ENCODE data around the gene CSRNP3. TPM values are rescaled to one million over a fixed set of nuclear protein-coding genes. Genes with fewer than 3 reads are reported as not detected.

CSRNP3 gene
- total and polyA plus RNA-seq, 2 donors (not counting 1 experiment from before 2014, with no cell fraction given): not detected

GRCh38 chr2:165547900-165548299 is 78.4 kb downstream of the CSRNP3 start:
- no peak overlapping the region for H3K4me3 ChIP-seq (ENCODE audit: control extremely low read depth in 1 of 5, extremely low read depth in 1 of 5, insufficient read depth in 1 of 5, low read depth in 2 of 5, low read length in 4 of 5)
- CTCF ChIA-PET: no interaction called here
- ATAC-seq (ENCODE audit: low read depth) (no peak), DNase-seq (no peak)
- H3K79me2 ChIP-seq (ENCODE audit: control insufficient read depth, insufficient read depth, low read length): no peaks in the 10 kb centered on the region
- H3K9me3 Mint-ChIP-seq (ENCODE audit: insufficient read depth): no peaks in the 10 kb centered on the region
- H3K4me1 Mint-ChIP-seq: no peaks in the 10 kb centered on the region
- no peaks in the 10 kb centered on the region for H3K36me3 ChIP-seq (replicated peaks in 1 of 2; ENCODE audit: control extremely low read depth in 1 of 2, control insufficient read depth in 1 of 2, extremely low read depth in 1 of 2, insufficient read depth in 2 of 2, low read length in 1 of 2)
- no peak overlapping the region for H2AFZ ChIP-seq (ENCODE audit: insufficient read depth, low read depth, low read length, poor library complexity, severe bottlenecking)
- H3K27ac Mint-ChIP-seq: no peak overlapping the region
- H3K4me3 Mint-ChIP-seq: no peak overlapping the region
- H3K9me3 ChIP-seq (ENCODE audit: control extremely low read depth in 1 of 3, control insufficient read depth in 2 of 3, insufficient read depth in 1 of 3, low read length in 2 of 3): peaks cover 0 to 1% (median 0%) of the 10 kb centered on the region in 3 donors
- H3K27me3 Mint-ChIP-seq: no peaks in the 10 kb centered on the region
- H3K4me2 ChIP-seq (replicated peaks; ENCODE audit: low read depth, low read length, poor library complexity, severe bottlenecking): no peak overlapping the region
- intact Hi-C loops (cut with micrococcal nuclease): no loop called here
- no peaks in the 10 kb centered on the region for H3K27me3 ChIP-seq (replicated peaks in 1 of 4; ENCODE audit: control extremely low read depth in 1 of 4, control insufficient read depth in 3 of 4, insufficient read depth in 4 of 4, low read length in 3 of 4)
- no peaks in the 10 kb centered on the region for H3K4me1 ChIP-seq (ENCODE audit: control insufficient read depth in 2 of 2, insufficient read depth in 2 of 2, low read length in 2 of 2)
- POLR2A ChIA-PET: no interaction called here
- H3K27ac ChIP-seq (ENCODE audit: low read length in 2 of 2): no peak overlapping the region
- TF ChIP-seq EZH2 (IDR thresholded peaks at IDR 0.05; ENCODE audit: borderline replicate concordance, insufficient read depth, low read depth, low read length, poor library complexity, severe bottlenecking) (no peak), CTCF (IDR thresholded peaks at IDR 0.05) (no peak)
- H3K9ac ChIP-seq (ENCODE audit: low read length): no peak overlapping the region
- H4K20me1 ChIP-seq (ENCODE audit: control insufficient read depth, insufficient read depth, low read length, poor library complexity, severe bottlenecking): no peaks in the 10 kb centered on the region

- TF ChIP-seq EZH2 (IDR thresholded peaks at IDR 0.05; ENCODE audit: borderline replicate concordance, insufficient read depth, low read depth, low read length, poor library complexity, severe bottlenecking): no peak
- TF ChIP-seq CTCF (IDR thresholded peaks at IDR 0.05): no peak
- H3K9me3 Mint-ChIP-seq (ENCODE audit: insufficient read depth): no peaks in the 10 kb centered on the region
- CTCF ChIA-PET: no interaction called here
Measured at GRCh38 chr2:165549619-165550018, 80.1 kb downstream of the CSRNP3 start.

More at GRCh38 chr2:165549619-165550018, 80.1 kb downstream of the CSRNP3 start:
- no peak overlapping the region for H2AFZ ChIP-seq (ENCODE audit: insufficient read depth, low read depth, low read length, poor library complexity, severe bottlenecking)
- no peak overlapping the region for H3K27ac ChIP-seq (ENCODE audit: low read length in 2 of 2)
- H3K9me3 ChIP-seq (ENCODE audit: control extremely low read depth in 1 of 3, control insufficient read depth in 2 of 3, insufficient read depth in 1 of 3, low read length in 2 of 3): peaks cover 0 to 1% (median 0%) of the 10 kb centered on the region in 3 donors
- no peak overlapping the region for H3K4me3 ChIP-seq (ENCODE audit: control extremely low read depth in 1 of 5, extremely low read depth in 1 of 5, insufficient read depth in 1 of 5, low read depth in 2 of 5, low read length in 4 of 5)
- no CpG with 5 or more reads among the region's 1 CpG for WGBS (ENCODE audit: insufficient coverage)
- no peaks in the 10 kb centered on the region for H3K79me2 ChIP-seq (ENCODE audit: control insufficient read depth, insufficient read depth, low read length)
- H3K27me3 Mint-ChIP-seq: no peaks in the 10 kb centered on the region
- POLR2A ChIA-PET: no interaction called here
- no peaks in the 10 kb centered on the region for H4K20me1 ChIP-seq (ENCODE audit: control insufficient read depth, insufficient read depth, low read length, poor library complexity, severe bottlenecking)
- DNase-seq (no peak), ATAC-seq (ENCODE audit: low read depth) (no peak)
- intact Hi-C loops (cut with micrococcal nuclease): no loop called here
- H3K36me3 ChIP-seq (replicated peaks in 1 of 2; ENCODE audit: control extremely low read depth in 1 of 2, control insufficient read depth in 1 of 2, extremely low read depth in 1 of 2, insufficient read depth in 2 of 2, low read length in 1 of 2): no peaks in the 10 kb centered on the region
- H3K9ac ChIP-seq (ENCODE audit: low read length): no peak overlapping the region
- no peak overlapping the region for H3K4me2 ChIP-seq (replicated peaks; ENCODE audit: low read depth, low read length, poor library complexity, severe bottlenecking)
- H3K4me1 ChIP-seq (ENCODE audit: control insufficient read depth in 2 of 2, insufficient read depth in 2 of 2, low read length in 2 of 2): no peaks in the 10 kb centered on the region
- H3K27me3 ChIP-seq (replicated peaks in 1 of 4; ENCODE audit: control extremely low read depth in 1 of 4, control insufficient read depth in 3 of 4, insufficient read depth in 4 of 4, low read length in 3 of 4): no peaks in the 10 kb centered on the region
- no peaks in the 10 kb centered on the region for H3K4me1 Mint-ChIP-seq
- H3K27ac Mint-ChIP-seq: no peak overlapping the region
- no peak overlapping the region for H3K4me3 Mint-ChIP-seq
